Stimulated activated CD4-positive, alpha-beta T cell treated with anti-CD3 and anti-CD28 coated beads, Interleukin-2, amount 100 ng/mL, for 4 hours (primary cell): ENCODE data around the gene SPATA31E1.

ENCODE experiments used
- DNase-seq: peaks from one replicate; pipeline ENCODE4 v3.0.0-alpha.2; 2020; ENCODE audit warnings: low read depth

Gene SPATA31E1

GRCh38 chr9:87863882-87864465 is 18.7 kb upstream of the SPATA31E1 start:
- no peak for DNase-seq

DNA sequence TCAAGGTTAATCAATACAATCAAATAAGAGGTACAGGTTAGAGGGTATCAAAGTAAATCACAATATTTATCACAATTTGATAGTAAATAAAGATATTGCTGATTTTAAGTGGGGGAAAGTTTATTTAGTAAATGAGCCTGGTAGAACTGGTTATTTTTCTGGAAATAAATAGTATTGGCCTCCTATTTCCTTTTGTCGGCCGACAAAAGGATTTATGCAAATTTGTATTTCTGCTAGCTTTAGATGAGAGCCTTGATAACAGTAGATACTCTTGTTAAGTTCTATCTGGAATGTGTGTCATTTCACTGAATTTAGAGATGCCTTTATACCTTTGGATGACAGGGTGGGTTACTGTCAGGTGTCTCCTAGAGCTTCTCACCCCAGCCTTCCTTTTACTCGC is 17.8 kb upstream of the SPATA31E1 start:
- no peak for DNase-seq

GRCh38 chr9:87865626-87866025 is 17.1 kb upstream of the SPATA31E1 start:
- DNase-seq, result no peak

- no peak for DNase-seq
Measured at GRCh38 chr9:87867391-87867790, 15.3 kb upstream of the SPATA31E1 start.

- DNase-seq, result no peak
Measured at GRCh38 chr9:87868175-87868574, 14.5 kb upstream of the SPATA31E1 start.

- DNase-seq, result no peak
Measured at GRCh38 chr9:87868635-87869034, 14.0 kb upstream of the SPATA31E1 start.

- no peak for DNase-seq
Measured at GRCh38 chr9:87869082-87869481, 13.6 kb upstream of the SPATA31E1 start.

GRCh38 chr9:87871425-87872078 is 11.1 kb upstream of the SPATA31E1 start:
- DNase-seq, result no peak

- no peak for DNase-seq
Measured at GRCh38 chr9:87872079-87872624, 10.5 kb upstream of the SPATA31E1 start.

DNA sequence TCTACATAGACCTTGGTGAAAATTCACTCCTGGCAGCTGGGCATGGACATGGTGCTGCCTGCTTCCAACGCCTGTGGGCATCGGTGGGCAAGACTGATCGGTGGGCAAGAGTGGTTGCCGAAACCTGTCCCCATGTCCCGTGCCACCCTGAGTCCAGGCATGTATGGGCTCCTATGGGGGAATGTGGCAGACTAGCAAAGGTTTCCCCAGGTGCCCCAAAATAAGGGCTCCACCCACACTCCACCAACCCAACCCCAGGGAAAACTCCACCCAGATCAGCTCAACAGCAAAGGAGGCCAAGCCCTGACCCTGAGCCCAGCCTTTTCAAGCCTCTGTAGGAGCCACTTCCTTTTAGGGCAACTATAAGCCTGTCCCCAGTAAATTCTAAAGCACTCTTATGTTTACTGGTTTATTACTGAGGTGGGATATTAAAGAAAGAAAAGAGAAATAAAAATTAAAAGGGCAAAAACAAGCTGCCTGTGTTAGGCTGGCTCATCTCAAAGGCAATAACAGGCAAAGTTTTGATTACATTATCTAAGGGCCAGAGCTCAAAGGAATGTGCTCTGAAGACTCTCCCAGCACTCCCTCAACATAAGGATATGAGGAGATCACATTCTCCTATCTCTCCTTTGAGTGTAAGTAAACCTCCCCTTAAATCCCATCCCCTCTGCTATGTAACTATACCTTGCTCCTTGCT is 8.9 kb upstream of the SPATA31E1 start:
- no peak for DNase-seq

DNA sequence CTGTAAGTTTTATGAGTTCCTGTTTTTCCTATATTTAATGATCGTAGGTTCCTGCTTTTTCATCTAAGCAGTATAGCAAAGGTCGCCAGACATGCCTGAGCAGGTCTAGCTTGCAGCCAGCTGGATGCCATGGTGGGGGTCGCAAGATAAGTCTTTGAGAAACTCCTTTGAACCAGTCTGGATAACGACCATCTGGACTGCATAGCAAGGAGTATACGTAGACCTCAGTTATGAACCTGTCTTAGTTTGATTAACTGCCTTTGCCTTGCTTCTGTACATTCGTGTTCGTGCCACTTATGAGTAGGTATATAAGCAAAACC is 8.4 kb upstream of the SPATA31E1 start:
- DNase-seq, result no peak

GRCh38 chr9:87875060-87875459 is 7.6 kb upstream of the SPATA31E1 start:
- DNase-seq, result no peak

DNA sequence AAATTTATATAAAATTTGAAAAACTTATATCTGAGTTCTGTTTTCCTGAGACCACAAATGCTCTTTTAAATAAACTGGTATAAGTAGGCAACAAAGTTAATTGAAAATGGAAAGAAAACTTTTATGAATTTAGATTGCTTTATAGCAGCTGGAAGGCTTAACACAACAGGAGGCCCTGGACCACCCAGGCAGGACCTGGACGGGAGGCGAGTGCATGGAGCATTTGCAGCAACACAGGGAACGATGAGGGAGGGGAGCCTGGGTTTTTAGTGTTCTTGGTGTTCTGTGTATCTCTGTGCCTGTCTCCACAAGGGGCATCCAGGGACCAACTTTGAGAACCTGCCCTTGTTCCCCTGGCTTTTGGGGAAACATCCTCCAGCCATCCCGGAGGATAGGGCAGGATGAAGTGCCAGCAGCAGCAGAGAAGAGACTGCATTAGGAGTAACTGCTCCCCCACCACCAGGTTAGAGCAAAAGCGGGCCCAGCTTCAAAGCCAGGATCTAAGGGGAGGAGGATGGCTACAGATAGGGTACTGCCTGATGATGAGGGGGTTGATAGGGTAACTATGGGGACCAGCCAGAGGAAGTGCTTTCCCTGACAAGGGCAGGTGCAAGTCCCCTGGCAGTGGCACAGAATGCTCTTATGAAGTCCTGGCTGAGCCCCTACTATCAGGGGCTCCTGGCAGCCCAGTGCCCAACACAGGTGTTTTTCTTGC is 6.7 kb upstream of the SPATA31E1 start:
- DNase-seq, result no peak

DNA sequence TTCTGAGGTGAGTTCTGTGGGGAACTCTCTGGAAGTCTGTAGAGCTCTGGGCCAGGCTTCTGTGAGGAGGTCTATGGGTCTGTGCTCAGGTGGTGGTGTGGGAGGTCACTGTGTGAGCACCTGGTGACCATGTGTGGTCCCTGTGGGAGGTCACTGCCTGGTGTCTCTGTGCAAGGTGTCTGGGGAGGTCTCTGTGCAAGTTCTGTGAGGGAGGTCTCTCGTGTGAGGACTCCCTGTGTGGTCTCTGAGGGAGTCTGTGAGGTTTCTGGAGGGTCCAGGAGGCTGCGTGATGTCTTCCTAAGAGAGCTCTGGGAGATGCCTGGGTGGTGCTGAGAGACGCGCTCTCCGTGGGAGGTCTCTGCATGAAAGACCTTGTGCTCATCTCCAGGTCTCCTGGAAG is 6.0 kb upstream of the SPATA31E1 start:
- DNase-seq, result no peak

- no peak for DNase-seq
Measured at GRCh38 chr9:87878989-87879511, 3.6 kb upstream of the SPATA31E1 start.

- no peak for DNase-seq
Measured at GRCh38 chr9:87880116-87880515, 2.6 kb upstream of the SPATA31E1 start.

GRCh38 chr9:87880683-87881082 is 2.0 kb upstream of the SPATA31E1 start:
- no peak for DNase-seq

- DNase-seq, result no peak
Measured at GRCh38 chr9:87883274-87883673, 597 bp downstream of the SPATA31E1 start.

- DNase-seq, result no peak
Measured at GRCh38 chr9:87883990-87884389, 1.3 kb downstream of the SPATA31E1 start.

DNA sequence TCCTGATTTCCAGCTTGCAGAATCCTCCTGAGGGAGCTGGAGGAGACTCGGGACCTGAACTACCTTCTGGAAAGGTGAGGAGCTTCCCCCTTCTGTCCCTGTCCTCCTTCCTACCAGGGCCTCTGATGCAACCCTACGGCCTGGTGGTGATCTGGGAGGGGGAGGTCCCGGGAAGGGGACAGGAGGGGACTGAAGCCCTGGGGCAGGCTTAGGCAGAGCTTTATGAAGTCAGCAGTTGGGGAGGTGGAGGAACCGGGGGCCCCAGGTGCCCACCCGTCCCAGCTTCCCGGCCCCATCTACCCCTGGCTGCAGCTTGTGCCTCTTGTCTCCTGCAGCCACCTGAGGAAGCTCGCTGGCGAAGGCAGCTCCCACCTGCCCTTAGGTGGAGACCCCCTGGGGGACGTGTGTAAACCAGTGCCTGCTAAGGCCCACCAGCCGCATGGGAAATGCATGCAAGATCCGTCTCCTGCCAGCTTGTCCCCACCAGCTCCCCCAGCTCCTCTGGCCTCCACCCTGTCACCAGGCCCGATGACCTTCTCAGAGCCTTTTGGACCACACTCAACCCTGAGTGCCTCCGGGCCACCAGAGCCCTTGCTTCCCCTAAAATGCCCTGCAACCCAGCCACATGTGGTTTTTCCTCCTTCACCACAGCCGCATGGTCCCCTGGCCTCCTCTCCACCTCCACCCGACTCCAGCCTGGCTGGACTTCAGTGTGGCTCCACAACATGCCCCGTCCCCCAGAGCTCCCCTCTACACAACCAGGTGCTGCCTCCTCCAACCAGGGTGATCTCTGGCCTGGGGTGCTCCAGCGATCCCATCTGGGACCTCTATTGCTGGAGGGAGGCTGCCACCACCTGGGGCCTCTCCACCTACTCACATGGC is 2.1 kb downstream of the SPATA31E1 start:
- no peak for DNase-seq

GRCh38 chr9:87885484-87886189 is 3.0 kb downstream of the SPATA31E1 start:
- no peak for DNase-seq
